HG03108 (cell line): ENCODE data around the gene HDAC10.

Source experiments
- ATAC-seq: cut with Tn5 transposase; IDR thresholded peaks from one replicate; pipeline ENCODE4 v1.9.1; 2021; ENCODE audit warnings: moderate library complexity; ENCODE audit not compliant: unreplicated experiment

HDAC10 gene

DNA sequence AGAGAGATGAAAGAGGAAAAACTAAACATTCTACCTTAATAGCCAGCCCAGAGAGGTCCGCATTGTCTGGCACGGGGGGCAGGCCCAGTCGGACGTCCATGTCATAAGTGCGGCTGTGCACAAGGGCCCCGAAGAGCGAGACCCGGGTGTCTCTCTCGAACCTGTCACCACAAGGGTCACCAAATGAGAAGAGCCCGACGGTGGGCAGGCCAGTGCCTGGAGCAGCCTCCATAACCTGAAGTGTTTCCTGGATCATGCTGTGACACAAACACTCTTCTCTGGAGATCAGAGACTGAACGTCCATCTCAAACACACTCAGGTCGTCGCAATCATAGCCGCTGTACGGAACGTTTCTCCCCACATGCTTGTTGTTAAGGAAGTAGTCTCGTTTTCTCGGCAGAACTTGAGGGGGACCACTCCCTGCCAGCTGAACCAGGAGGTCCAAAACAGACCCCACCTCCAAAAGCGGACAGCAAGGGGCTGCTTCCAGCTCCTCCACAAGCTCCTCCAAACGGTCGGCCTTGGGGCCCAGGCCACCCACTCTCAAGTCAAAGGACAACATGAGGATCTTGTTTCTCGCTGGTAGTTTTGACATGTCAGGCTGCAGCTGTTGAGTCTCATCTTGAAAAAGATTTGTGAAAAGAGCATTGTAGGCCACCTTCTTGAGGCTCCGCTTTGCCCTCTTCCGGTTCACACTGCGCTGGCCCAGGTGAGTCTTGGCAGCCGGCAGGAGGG lies 7.2 kb downstream of the HDAC10 start:
- peak; percentile 3 for ATAC-seq

- ATAC-seq, result no peak
Measured at GRCh38 chr22:50242406-50242949, 8.6 kb downstream of the HDAC10 start.

GRCh38 chr22:50238755-50239154 lies 12.3 kb downstream of the HDAC10 start:
- ATAC-seq, result no peak

DNA sequence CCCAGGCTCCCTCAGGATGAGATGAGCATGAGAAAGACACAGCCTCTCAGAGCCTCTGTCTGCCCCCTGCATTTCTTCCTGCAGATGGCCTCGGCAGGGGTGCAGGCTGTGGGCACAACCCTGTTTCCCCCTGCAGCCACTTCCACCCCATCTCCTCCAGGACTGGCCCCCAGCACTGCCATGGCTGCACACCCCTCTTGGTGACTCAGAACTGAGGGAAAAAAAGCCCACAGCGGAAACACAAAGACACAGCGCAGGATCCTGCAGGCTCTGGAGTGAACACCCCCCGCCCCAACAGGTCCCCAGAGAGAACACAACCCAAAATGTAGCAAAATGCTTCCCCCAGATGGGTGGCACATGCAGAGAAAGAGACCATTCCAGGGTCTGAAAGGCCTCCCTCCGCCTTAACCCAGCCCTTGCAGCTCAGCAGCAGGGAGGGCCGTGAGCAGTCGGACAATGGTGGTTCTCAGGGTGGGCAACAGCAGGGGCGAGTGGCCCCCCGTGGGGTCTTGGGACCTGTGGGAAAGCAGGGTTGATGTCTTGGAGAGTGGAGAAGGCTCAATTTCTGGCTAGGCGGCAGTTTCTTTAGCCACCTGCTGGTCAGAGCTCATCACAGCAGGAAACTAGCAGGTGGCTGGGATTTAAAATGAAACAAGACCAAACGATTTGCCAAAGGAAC lies 14.2 kb downstream of the HDAC10 start:
- ATAC-seq, result no peak

GRCh38 chr22:50233223-50233622 lies 17.8 kb downstream of the HDAC10 start:
- ATAC-seq, result no peak

- ATAC-seq, result no peak
Measured at GRCh38 chr22:50232481-50233151, 18.4 kb downstream of the HDAC10 start.

GRCh38 chr22:50229370-50229769 lies 21.7 kb downstream of the HDAC10 start:
- ATAC-seq, result no peak

DNA sequence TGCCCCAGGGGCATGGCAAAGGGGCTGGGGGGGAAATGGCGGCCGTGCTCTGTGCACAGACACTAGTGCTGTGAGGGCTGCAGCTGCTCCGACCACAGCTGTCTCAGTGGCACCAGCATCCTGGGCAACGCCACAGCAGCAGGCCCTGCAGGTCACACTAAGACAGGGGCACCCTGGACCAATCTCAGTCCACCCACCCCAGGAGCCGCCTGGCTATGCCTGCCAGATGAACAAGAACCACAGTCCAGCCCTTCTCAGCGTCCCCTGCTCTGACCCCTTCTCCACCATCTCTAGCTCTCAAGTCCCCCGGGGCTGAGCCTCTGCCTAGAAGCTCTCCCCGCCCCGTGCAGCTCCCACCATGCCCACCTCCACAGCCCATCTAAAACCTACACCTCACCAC lies 22.7 kb downstream of the HDAC10 start:
- no peak for ATAC-seq

GRCh38 chr22:50227579-50228215 lies 23.4 kb downstream of the HDAC10 start:
- no peak for ATAC-seq

DNA sequence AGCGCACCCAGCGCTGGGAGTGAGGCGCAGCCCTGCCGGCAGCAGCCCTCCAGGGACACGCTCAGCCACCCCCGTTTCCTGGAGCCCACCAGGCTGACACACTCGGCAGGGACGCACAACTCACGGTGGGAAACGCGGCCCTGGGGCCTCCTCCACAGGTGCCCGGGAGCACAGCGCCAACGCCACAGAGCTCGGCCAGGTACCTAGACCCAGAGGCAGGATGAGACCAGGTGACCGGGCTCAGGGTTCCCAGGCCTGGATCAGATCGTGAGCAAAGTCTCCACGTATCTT lies 24.2 kb downstream of the HDAC10 start:
- ATAC-seq, result no peak

GRCh38 chr22:50226063-50226874 lies 24.8 kb downstream of the HDAC10 start:
- ATAC-seq, result no peak

DNA sequence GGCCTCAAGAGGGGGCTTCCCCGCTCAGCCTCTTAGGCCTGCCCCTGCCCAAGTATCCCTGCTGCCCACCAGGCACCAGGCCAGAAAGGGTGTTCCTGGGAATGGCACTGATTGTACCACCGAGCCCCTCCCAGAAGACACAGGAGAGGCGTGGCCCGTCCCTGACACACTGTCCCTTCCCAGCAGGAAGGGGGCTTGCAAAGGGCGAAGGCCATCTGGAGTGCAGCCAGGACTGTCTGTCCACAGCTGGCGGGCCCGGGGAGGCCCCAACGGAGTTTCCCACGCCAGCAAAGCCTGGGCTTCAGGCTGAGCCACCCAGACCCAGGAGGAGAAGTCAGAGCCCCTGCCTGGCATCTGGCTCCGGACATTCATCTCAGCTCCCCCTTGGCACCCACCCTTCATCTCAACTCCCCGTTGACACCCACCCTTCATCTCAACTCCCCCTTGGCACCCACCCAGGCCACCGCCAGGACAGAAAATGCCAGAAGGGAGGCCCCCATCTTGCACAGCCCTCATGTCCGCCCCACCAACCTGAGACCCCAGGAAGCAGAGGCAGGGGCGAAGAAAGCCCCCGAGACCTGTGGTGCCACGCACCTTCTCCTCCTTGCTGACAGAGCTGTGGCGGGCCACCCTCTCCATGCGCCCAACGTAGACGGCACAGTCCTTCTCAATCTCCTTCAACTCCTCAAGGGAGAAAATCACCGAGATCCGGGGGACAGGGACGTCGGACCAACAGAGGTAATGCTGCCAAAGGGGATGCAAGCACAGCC lies 25.7 kb downstream of the HDAC10 start:
- ATAC-seq, result no peak

GRCh38 chr22:50224071-50224470 lies 27.0 kb downstream of the HDAC10 start:
- no peak for ATAC-seq

GRCh38 chr22:50222508-50222907 lies 28.6 kb downstream of the HDAC10 start:
- ATAC-seq, result no peak

DNA sequence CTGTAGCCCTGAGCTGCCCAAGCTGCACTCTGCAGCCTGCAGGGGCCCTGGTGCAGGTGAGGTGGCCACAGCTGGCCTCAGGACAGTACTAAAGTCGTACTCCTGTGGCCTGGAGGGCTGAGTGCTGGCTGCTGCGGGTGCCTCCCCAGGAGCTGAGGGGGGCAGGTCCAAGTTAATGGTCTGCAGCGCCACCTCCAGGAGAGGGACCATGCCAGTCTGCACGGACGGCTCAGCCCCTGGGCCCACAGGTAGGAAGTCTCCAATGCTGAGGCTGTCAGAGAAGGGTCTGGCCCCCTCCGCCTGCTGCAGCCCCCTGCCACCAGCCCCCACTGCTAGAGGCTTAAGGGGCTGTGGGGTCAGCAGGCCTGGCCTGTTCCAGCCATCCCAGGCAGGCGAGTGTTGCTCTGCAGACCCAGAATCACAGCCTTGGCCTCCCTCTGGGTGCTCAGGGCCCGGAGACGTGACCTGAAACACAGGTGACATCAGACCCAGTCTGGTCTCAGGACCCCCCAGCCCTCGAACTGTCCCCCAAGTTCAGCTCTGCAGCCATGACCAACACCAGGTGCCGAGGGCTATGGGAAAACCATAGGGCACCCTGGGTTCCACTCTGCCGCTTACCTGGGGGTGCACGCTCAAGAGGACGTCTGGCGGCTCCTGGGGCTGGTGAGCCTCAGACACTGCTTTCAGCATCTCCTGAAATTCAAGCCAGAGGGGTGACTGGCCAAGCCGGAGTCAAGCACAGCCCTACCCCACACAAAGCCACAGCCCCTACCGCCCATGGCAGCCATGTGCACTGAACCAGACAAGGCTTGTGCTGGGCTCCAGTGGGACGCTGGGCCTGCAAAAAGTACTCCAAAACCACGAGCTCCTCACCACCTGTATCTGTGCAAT lies 29.4 kb downstream of the HDAC10 start:
- ATAC-seq, result no peak

GRCh38 chr22:50220603-50221409 lies 30.3 kb downstream of the HDAC10 start:
- ATAC-seq, result no peak

DNA sequence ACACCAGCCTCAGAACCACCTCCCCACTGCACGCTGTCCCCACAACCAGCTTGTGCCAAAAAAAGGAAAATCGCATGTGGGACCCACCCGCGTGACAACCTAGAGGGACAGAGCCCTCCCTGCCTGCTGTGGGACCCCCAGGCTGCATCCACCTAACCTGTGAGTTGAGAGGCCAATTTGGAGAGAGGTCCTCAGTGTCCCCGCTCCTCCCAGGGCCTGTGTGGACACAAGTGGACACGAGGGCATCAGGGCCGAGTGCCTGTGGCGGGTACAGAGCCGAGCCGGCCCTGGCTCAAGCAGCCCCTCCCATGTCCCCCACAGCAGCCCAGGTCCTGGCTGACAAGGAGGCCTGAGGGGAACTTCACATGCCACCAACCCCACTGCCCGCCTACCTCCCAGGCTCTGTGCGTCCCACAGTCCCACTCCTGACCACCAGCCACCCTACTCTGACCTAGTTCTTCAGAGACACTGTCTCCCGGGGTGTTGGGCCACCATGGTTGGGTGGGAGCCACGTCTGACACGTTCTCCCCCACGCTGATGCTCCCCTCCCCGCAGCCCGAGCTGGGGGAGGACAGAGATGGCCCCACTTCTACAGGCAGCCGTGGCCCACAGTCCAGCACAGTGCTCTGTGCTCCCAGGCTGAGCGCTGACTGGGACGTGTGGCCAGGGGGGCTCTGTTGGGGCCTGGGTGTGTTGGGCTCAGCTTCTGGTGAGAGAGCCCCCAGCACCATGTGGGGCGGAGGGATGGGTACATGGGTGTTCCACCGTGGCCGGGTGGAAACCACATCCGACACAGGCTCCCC lies 31.1 kb downstream of the HDAC10 start:
- ATAC-seq, result no peak
